22Rv1 (cell line): Measurements from ENCODE around the gene RCL1.

Source experiments
- ZFX ChIP-seq: fragments of 450-650 bp; IDR thresholded peaks from 2 replicates; pipeline ENCODE4 v1.6.1; 2017; ENCODE audit warnings: antibody characterized with exemption, borderline replicate concordance
- TF ChIP-seq, protein P1 (sequence below): fragments of 450-650 bp; IDR thresholded peaks from 2 replicates; pipeline ENCODE4 v1.5.1; 2017; ENCODE audit warnings: mild to moderate bottlenecking

DNA sequence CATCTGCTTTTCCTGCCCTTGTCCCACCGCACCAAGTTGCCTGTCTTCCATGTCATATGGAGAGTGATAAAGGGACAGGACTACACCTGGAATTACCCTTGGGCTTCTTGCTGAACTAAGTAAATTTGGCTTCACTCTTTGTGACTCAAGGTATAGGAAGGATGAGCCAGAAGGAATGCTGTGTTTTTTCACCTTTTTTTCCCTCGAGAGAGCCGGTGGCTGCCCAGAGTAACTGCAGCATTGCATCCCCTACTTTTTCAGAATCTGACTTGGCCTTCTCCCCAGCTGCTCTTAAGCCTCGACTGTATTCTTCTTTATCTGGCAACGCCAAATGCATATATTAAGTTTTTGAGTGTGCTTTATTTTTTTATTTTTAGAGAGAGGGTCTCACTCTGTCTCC lies 38.4 kb downstream of the RCL1 start:
- TF ChIP-seq, protein P1, sequence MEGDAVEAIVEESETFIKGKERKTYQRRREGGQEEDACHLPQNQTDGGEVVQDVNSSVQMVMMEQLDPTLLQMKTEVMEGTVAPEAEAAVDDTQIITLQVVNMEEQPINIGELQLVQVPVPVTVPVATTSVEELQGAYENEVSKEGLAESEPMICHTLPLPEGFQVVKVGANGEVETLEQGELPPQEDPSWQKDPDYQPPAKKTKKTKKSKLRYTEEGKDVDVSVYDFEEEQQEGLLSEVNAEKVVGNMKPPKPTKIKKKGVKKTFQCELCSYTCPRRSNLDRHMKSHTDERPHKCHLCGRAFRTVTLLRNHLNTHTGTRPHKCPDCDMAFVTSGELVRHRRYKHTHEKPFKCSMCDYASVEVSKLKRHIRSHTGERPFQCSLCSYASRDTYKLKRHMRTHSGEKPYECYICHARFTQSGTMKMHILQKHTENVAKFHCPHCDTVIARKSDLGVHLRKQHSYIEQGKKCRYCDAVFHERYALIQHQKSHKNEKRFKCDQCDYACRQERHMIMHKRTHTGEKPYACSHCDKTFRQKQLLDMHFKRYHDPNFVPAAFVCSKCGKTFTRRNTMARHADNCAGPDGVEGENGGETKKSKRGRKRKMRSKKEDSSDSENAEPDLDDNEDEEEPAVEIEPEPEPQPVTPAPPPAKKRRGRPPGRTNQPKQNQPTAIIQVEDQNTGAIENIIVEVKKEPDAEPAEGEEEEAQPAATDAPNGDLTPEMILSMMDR, result no peak
- TF ChIP-seq ZFX, result no peak
